DOHH2 (cell line): ENCODE data around the gene SEL1L3.

ENCODE experiments used
- CTCF ChIP-seq: fragments of 200-600 bp; sonication (generic); IDR thresholded peaks from one replicate; pipeline ENCODE4 v1.5.1; 2014; ENCODE audit warnings: antibody characterized with exemption, mild to moderate bottlenecking, low read depth, low read length; ENCODE audit not compliant: poor library complexity, severe bottlenecking
- EZH2phosphoT487 ChIP-seq: fragments of 200-600 bp; sonication (generic); IDR thresholded peaks from 2 replicates; pipeline ENCODE4 v1.6.1; 2017; ENCODE audit warnings: borderline replicate concordance, mild to moderate bottlenecking, antibody characterized with exemption, low read length, moderate library complexity, mixed read lengths

- TF ChIP-seq CTCF (no peak), EZH2phosphoT487 (no peak)
These were observed 139.8 kb downstream of the SEL1L3 start for GRCh38 chr4:25722964-25723363.
